ENCODE results near the gene HEATR5B. TPM values are rescaled to one million over a fixed set of nuclear protein-coding genes. Genes with fewer than 3 reads are reported as not detected.
A peak's percentile ranks its signal among the peaks of the same experiment; 100 is the strongest.

The HEATR5B gene
- total RNA-seq, 1 donor from 2014 or later, result 15.1 TPM

GRCh38 chr2:37102588-37102987 is 18.4 kb upstream of the HEATR5B start:
- peaks cover 14% of the 10 kb centered on the region for H3K4me1 Mint-ChIP-seq (ENCODE audit: low read depth)
- peaks cover 29% of the 10 kb centered on the region for H3K36me3 Mint-ChIP-seq (ENCODE audit: low read depth)
- H3K4me3 Mint-ChIP-seq (ENCODE audit: unreplicated experiment), result no peak overlapping the region
- TF ChIP-seq, protein P1, sequence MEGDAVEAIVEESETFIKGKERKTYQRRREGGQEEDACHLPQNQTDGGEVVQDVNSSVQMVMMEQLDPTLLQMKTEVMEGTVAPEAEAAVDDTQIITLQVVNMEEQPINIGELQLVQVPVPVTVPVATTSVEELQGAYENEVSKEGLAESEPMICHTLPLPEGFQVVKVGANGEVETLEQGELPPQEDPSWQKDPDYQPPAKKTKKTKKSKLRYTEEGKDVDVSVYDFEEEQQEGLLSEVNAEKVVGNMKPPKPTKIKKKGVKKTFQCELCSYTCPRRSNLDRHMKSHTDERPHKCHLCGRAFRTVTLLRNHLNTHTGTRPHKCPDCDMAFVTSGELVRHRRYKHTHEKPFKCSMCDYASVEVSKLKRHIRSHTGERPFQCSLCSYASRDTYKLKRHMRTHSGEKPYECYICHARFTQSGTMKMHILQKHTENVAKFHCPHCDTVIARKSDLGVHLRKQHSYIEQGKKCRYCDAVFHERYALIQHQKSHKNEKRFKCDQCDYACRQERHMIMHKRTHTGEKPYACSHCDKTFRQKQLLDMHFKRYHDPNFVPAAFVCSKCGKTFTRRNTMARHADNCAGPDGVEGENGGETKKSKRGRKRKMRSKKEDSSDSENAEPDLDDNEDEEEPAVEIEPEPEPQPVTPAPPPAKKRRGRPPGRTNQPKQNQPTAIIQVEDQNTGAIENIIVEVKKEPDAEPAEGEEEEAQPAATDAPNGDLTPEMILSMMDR (IDR thresholded peaks at IDR 0.05), result no peak
- no peaks in the 10 kb centered on the region for H3K9me3 Mint-ChIP-seq (ENCODE audit: low read depth)
- no peak overlapping the region for H3K27ac Mint-ChIP-seq (ENCODE audit: unreplicated experiment)
- no peaks in the 10 kb centered on the region for H3K27me3 Mint-ChIP-seq (ENCODE audit: low read depth)
- no peak for DNase-seq (ENCODE audit: low spot score)

DNA sequence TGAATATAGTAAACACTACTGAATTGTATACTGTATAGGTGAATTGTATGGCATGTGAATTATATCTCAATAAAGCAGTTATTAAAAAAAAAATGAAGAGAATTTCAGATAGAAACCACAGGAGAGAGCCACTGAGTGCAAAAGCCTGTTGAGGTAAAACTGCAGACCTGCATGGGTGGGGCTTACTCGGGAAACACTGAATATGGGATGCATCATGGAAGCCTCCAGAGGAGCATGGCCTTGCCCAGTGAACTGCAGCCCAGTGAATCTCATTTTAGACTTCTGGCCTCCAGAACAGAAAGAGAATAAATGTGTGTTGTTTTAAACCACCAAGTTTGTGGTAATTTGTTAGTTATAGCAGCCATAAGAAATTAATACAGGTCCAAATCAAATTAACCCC is 15.9 kb upstream of the HEATR5B start:
- Mint-ChIP-seq H3K4me1 (ENCODE audit: low read depth) (peaks cover 14% of the 10 kb centered on the region), H3K27ac (ENCODE audit: unreplicated experiment) (no peak overlapping the region), H3K27me3 (ENCODE audit: low read depth) (no peaks in the 10 kb centered on the region), H3K4me3 (ENCODE audit: unreplicated experiment) (no peak overlapping the region), H3K36me3 (ENCODE audit: low read depth) (peaks cover 19% of the 10 kb centered on the region), H3K9me3 (ENCODE audit: low read depth) (no peaks in the 10 kb centered on the region)
- TF ChIP-seq, protein P1 (IDR thresholded peaks at IDR 0.05), result no peak
- no peak for DNase-seq (ENCODE audit: low spot score)

GRCh38 chr2:37098416-37099118 is 14.4 kb upstream of the HEATR5B start:
- H3K9me3 Mint-ChIP-seq (ENCODE audit: low read depth), result no peaks in the 10 kb centered on the region

GRCh38 chr2:37096568-37096967 is 12.4 kb upstream of the HEATR5B start:
- Mint-ChIP-seq H3K9me3 (ENCODE audit: low read depth) (no peaks in the 10 kb centered on the region), H3K27ac (ENCODE audit: unreplicated experiment) (no peak overlapping the region), H3K27me3 (ENCODE audit: low read depth) (no peaks in the 10 kb centered on the region), H3K4me3 (ENCODE audit: unreplicated experiment) (no peak overlapping the region), H3K4me1 (ENCODE audit: low read depth) (no peaks in the 10 kb centered on the region), H3K36me3 (ENCODE audit: low read depth) (peaks cover 22% of the 10 kb centered on the region)
- TF ChIP-seq, protein P1 (IDR thresholded peaks at IDR 0.05), result no peak
- no peak for DNase-seq (ENCODE audit: low spot score)

More at GRCh38 chr2:37098416-37099118, 14.4 kb upstream of the HEATR5B start:
- H3K4me3 Mint-ChIP-seq (ENCODE audit: unreplicated experiment), result no peak overlapping the region
- no peak for DNase-seq (ENCODE audit: low spot score)
- peak overlapping the region; percentile 49 for H3K27ac Mint-ChIP-seq (ENCODE audit: unreplicated experiment)
- H3K4me1 Mint-ChIP-seq (ENCODE audit: low read depth), result peaks cover 4% of the 10 kb centered on the region
- H3K36me3 Mint-ChIP-seq (ENCODE audit: low read depth), result peaks cover 23% of the 10 kb centered on the region
- TF ChIP-seq, protein P1 (IDR thresholded peaks at IDR 0.05), result no peak
- no peaks in the 10 kb centered on the region for H3K27me3 Mint-ChIP-seq (ENCODE audit: low read depth)

GRCh38 chr2:37091873-37092272 is 7.7 kb upstream of the HEATR5B start:
- no peaks in the 10 kb centered on the region for H3K4me1 Mint-ChIP-seq (ENCODE audit: low read depth)
- no peak overlapping the region for H3K4me3 Mint-ChIP-seq (ENCODE audit: unreplicated experiment)
- DNase-seq (ENCODE audit: low spot score), result no peak
- TF ChIP-seq, protein P1 (IDR thresholded peaks at IDR 0.05), result no peak
- no peaks in the 10 kb centered on the region for H3K27me3 Mint-ChIP-seq (ENCODE audit: low read depth)
- H3K9me3 Mint-ChIP-seq (ENCODE audit: low read depth), result no peaks in the 10 kb centered on the region
- no peak overlapping the region for H3K27ac Mint-ChIP-seq (ENCODE audit: unreplicated experiment)
- H3K36me3 Mint-ChIP-seq (ENCODE audit: low read depth), result peaks cover 14% of the 10 kb centered on the region
